GM21515 (cell line): ENCODE results near the gene HNRNPA3.
"Not testable (repeated sequence)": the region's sequence is repeated elsewhere in the genome, so short reads cannot be mapped to it uniquely, and the experiment has no call there.

Experiments used
- ATAC-seq: cut with Tn5 transposase; IDR thresholded peaks from one replicate; pipeline ENCODE4 v1.9.1; 2021; ENCODE audit not compliant: unreplicated experiment

HNRNPA3 gene

DNA sequence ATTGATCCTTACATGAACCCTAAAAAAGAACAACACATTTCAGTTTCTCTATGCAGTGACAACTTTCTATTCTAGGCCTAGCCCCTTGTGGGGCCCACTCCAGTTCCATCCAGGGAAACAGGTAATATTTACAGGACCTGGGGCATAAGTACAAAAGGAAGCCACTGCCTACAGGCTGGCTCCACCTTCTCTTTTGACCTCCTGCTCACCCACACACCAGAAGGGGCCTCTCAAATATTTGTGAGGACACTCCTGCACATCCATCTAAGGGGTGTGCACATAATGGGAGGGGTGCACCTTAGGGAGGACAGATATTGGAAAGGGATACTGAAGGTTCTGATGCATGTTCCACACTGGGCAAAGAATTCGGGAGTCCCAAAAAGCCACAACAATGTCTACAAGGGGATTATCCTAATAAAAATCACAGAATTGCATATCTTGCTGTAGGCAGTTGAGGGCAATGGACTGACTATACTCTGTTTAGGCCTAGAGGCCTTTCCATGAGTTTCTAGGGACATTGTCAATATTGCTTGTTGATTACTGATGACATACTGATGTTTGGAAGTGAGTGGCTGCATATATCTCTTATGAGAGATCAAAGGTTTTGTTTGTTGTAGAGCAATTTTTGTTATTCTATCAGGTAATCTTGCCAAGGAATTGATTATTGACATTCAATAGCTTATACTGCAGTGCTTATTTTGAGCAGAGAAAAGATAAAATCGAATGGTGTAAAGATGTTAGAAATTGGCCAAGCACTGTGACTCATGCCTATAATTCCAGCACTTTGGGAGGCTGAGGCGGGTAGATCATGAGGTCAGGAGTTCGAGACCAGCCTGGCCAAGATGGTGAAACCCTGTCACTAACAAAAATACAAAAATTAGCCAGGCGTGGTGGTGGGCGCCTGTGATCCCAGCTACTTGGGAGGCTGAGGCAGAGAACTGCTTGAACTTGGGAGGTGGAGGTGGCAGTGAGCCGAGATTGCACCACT, 23.8 kb upstream of the HNRNPA3 start:
- no peak for ATAC-seq

DNA sequence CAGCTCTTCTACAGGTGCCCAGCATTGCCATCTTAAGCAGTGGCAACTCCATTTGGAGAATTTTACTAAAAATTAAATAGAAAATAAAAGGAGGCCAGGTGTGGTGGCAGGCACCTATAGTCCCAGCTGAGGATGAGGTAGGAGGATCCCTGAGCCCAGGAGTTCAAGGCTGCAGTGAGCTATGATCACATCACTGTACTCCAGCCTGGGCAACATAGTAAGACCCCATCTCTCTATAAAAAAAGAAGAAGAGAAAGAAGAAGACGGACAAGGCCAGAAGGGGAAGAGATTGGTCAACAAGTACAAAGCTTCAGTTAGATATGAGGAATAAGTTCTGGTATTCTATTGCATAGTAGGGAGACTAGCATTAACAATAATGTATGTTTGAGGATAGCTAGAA, 21.7 kb upstream of the HNRNPA3 start:
- ATAC-seq: no peak

DNA sequence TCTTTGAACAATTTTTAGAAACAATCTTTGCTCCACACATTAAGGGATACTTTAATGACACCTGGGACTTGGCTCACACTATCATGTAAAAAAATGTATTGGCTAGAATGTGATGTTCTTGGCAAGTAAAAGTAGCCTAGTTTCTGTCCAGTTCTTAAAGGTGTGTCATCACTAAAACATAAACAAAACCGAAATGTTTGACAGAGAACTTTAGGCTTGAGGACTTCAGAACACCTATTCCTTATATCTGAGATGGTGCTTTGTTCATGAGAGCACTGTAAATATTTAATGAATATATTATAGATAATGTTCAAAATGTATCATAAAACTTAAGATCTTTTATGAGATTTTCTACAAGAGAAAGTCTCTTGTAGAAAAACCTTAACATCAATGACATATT, 19.8 kb upstream of the HNRNPA3 start:
- no peak for ATAC-seq

DNA sequence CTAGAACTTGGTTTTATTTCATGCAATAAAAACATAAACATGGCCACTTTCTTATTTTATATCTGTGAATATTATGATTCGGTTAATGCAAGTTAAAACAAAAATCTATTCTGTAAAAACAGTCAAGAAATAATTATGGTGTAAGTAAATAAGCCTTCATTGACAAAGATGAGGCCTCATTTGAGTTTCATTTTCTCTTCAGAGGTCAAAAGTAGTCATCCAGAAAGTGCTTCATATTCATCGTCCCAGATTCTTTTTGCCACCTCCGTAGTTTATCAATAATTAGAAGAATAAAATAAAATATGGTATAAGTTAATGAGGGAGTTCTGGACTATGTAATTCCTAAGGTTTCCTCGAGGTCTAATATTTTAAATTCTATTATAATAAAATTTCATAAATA, 19.4 kb upstream of the HNRNPA3 start:
- no peak for ATAC-seq

- ATAC-seq: no peak
Measured at GRCh38 chr2:177195194-177195593, 17.4 kb upstream of the HNRNPA3 start.

GRCh38 chr2:177200419-177200818, 12.2 kb upstream of the HNRNPA3 start:
- not testable (repeated sequence) for ATAC-seq

DNA sequence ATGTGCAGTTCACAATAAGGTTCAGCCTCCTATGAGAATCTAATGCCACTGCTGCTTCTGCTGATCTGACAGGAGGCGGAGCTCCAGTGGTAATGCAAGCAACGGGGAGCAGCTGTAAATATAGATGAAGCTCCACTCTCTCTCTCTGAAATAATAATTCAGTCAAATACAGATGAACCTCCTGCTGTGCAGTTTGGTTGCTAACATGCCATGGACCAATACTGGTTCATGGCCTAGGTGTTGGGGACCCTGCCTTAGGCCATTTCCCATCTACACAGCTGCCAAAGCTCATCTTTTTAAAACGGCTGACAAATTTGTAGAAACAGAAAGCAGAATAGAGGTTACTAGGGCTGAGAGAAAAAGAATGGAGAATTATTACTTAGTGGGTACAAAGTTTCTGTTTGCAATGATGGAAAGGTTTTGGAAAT, 10.7 kb upstream of the HNRNPA3 start:
- ATAC-seq: no peak

DNA sequence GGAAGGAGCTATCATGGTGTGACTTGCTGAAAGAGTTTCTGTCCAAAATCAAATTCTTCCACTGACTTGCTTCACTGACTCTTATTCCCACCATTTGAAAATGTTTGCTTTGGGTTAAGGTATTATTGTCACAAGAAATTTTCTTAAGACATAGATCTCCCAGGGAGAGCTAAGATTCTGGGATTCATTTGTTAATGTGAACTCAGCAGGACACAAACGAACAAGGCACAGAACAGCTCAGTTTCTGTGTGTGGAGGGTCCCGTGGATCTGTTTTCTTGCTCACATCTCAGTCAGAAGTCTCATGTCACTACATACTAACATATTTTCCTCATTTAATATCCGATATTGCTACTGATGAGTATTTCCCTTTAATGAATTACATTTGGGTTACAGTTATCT, 8.2 kb upstream of the HNRNPA3 start:
- no peak for ATAC-seq

- peak; percentile 62 for ATAC-seq
Measured at GRCh38 chr2:177207101-177207500, 5.5 kb upstream of the HNRNPA3 start.

DNA sequence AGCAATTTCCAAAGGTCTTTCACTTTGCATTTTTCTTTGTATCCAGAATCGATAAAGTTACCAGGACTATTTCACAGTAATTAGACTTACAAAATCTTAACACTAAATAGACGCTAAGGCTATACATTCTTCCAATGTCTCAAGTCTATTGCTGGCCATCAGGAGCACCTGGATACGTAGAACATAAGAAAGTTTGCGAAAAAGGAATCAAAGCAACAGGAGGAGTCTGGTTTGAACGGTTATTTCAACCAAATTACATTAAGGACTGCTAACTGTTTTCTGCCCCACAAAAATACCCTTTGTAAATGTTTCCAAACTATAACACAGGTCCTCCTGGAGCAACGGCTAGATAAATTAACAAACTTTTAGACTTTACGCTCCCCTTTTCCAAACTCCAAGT, 1.4 kb upstream of the HNRNPA3 start:
- ATAC-seq: no peak

GRCh38 chr2:177211576-177212105, 953 bp upstream of the HNRNPA3 start:
- ATAC-seq: no peak

GRCh38 chr2:177212891-177213856, 580 bp downstream of the HNRNPA3 start:
- ATAC-seq: peak; percentile 51

GRCh38 chr2:177217247-177217843, 4.8 kb downstream of the HNRNPA3 start:
- no peak for ATAC-seq

- ATAC-seq: not testable (repeated sequence)
Measured at GRCh38 chr2:177219787-177220186, 7.2 kb downstream of the HNRNPA3 start.

- no peak for ATAC-seq
Measured at GRCh38 chr2:177221534-177221933, 8.9 kb downstream of the HNRNPA3 start.

DNA sequence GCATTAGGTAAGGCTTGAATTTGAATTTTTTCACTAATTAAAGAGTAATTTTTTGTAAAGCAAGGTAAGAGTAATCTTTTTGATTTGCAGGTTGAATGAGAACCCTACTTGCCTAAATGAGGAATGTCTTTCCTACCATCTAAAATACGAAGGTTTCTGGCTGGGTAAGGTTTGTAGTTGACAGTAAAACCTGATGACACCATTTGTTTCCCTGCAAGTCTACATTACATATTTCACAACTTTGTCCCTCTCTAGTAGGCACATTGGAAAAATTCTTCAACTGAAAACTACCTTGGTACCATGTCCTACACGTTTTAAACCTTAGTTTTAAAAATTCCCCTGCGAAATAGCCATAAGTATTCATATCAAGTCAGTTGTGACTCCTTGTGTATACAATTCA, 9.4 kb downstream of the HNRNPA3 start:
- ATAC-seq: no peak

GRCh38 chr2:177223436-177223835, 10.8 kb downstream of the HNRNPA3 start:
- ATAC-seq: not testable (repeated sequence)

- ATAC-seq: no peak
Measured at GRCh38 chr2:177225965-177226360, 13.4 kb downstream of the HNRNPA3 start.

DNA sequence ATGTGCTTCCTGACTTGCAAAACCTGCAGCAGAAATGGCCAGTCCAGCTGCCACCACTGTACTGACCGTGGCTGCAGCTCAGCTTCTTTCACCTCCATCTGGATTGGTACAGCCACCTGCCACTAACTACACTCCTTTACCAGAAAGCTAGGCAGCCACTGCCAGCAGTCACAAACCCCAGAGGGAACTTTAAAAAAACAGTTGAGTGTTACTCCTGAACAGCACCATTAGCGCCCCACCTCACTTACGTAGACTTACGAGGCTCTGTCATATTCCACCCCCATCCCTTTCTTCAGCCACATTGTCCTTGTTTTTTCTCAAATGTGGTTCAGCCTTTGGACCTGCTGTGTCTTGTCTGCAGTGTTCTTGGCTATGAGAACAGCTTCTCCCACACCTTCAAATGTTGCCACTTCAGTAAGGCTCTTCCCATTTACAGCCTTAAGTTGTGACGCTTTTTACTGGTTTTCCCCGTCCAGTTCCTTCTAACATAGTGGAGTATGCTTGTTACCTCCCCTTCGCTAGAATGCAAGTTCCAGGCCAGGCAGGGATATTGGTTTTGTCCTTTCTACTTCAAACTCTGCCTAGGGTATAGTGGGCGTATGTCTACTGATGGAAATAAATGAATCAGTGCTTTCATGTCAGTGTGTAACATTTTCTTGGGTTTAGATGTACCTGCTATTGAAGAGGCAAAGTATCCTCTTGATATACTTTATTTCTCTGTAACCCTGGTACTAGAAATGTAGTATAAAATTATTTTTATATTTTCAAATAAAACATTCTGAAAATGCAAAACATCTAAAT, 17.0 kb downstream of the HNRNPA3 start:
- ATAC-seq: no peak

DNA sequence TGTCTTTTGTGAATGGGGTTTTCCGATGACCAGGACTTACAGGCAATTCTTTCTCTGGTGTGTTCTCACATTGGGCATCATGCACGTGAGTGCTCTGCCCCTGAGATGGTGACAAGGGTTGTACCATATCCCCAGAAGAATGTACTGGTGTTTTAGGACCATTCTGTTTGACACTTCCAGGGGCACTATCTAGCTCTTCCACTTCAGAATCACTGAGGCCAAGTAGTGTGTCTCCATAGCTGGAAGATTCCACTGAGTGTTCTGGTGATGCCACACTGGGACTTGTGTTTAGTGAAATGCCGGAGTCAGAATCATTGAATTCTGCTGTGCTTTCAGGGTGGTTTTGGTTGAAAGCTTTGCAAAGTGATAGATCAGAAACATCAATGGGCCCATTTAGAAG, 18.7 kb downstream of the HNRNPA3 start:
- ATAC-seq: no peak
